GM19035 (cell line): Measurements from ENCODE around the gene KRT17.
"Not testable (repeated sequence)": the region's sequence is repeated elsewhere in the genome, so short reads cannot be mapped to it uniquely, and the experiment has no call there.

Experiments
- ATAC-seq: cut with Tn5 transposase; IDR thresholded peaks from one replicate; pipeline ENCODE4 v1.9.1; 2021; ENCODE audit not compliant: unreplicated experiment

KRT17 gene

GRCh38 chr17:41621435-41621817, 2.9 kb downstream of the KRT17 start:
- ATAC-seq = not testable (repeated sequence)

DNA sequence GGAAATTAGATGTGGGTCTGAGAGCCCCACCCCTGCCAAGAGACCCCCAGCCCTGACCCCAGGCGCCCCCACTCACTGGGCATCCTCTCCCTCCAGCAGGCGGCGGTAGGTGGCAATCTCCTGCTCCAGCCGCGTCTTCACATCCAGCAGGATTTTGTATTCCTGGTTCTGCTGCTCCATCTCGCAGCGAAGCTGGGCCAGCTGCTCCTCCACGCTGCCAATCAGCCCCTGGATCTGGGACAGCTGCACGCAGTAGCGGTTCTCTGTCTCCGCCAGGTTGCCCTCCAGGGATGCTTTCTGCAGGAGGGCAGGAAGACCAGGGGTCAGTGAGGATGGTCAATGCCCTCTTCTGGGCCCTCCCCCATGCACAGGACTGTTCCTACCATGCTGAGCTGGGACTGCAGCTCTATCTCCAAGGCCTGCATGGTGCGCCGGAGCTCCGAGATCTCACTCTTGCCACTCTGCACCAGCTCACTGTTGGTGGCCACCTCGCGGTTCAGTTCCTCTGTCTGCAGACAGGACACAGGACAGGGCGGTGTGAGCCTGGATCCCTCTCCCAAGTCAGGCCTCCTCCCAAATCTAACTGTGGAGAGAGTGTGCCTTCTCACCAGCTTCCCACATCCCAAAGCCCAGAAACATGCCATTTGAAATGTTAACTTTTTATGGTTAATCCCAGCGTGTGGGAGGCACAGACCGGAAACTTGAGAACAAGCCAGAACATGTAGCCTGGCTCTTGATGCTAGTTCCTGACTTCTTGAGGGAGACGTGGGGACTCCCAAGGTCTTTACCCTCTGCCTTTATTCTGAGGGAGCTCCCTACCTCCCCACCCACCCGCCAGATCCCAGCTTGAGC, 3.6 kb downstream of the KRT17 start:
- no peak for ATAC-seq

DNA sequence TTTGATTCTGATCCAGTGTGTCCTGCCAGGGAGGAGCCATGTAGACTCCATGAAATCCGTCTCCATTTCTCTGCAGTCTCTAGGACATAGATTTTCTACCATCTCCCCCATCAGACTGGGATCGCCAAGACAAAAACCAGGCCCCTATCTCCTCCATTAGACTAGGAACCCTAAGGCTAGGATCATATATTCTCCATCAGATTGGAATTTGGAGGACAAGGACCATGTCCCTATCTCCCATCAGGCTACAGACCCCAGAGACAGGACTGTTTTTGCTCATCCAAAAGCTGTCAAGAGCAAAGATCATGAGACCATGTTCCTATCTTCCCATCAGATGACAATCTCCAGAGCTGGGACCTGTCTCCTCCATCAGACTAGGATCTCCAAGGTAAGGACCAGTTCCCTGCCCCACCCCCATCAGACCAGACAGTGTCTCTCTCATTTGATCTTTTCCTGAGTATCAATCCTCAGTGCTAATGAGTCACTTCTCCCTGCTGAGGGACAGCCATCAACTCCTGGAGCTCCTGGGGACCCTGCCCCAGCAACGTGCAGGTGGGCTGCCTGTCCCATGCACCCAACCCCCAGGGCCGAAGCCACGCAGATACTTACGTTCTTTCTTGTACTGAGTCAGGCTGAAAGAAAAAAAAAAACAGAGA, 4.3 kb downstream of the KRT17 start:
- not testable (repeated sequence) for ATAC-seq

DNA sequence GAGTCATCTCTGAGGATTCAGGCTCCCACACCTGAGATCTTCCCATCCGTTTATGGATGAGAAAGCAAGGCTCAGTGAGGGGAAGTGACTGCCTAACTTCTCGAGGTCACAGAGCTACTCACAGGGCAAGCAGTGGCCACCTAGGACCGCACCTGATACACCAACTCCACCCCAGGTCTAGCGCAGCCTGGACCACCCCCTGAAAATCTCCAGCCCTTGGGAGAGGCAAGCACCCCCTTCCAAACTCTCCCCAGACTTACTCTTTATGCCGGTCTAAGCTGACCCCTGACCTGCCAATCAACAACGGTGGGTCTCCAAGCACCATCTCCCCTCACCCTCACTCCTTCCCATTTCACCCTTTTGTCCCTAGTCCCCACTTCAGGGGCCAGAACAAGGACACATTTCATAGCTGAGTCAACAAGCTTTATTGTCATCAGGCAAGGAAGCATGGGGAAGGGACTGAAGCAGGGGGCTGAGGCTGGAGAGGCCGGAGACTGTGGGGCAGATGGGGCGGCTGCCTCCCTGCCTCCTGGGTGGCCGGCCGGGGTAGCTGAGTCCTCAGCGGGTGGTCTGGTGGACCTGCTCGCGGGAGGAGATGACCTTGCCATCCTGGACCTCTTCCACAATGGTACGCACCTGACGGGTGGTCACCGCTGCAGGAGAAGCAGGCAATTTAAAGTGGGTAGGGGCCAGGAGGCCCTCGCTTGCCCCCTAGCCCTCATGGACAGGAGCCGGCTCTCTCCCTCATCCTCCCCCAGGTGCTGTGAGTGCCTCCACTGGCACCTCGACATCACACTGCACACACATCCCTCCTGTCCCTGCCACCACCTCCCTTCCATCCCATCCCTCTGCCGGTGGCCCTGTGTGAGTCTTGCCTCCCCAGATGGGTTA, 5.1 kb downstream of the KRT17 start:
- no peak for ATAC-seq

DNA sequence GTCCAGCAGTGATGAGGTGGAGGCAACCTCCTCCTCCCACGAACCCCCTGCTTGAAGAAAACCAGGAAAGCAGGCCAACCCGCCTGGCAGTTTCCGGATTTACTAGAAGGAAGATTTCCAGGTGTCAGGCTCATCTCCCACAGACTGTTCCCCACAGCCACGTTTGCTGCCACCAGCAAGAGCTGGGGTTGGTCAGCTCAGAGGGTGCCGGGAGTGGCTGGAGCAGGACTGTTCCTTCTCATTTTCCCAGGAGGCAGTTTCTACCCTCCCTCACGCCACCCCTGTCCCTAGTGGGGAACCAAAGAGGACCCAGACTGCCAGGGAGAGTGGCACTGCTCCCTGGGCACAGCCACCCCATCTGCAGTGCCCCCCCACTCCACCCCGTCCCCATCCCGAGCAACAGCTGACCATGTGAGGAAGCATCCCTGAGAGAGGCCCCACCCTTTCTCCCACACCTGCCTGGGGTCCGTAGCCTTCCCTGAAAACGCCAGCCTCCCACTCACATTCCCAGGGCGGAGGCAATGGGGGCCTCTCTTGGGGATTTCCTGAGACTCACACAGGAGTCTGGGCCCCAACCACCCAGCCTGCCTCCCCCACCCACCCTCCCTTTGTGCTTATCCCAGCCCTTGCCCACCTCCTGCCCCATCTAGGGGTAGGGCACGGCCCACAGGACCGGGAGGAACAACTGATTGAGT, 5.9 kb downstream of the KRT17 start:
- no peak for ATAC-seq

DNA sequence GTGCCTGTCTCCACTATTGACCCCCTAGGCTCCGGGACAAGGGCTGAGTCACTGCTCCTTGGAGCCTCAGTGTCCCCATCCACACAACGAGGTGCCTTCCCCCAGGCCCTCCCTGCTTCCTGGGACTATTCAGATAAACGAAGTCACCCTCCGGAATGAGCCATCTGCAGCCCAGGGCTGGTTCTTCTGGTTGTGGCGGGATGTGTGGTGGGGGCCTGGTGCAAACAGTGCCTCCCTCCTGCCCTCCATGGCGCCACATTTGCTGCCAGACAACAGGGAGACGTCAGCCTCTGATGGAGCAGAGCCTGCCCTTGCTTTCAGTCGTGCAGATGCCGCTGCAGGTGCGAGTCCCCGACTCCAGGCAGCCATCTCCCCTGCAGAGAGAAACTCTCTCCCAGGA, 6.7 kb downstream of the KRT17 start:
- ATAC-seq = no peak

GRCh38 chr17:41617136-41617535, 7.2 kb downstream of the KRT17 start:
- no peak for ATAC-seq

GRCh38 chr17:41616486-41616885, 7.9 kb downstream of the KRT17 start:
- not testable (repeated sequence) for ATAC-seq

- ATAC-seq = no peak
Measured at GRCh38 chr17:41615454-41615853, 8.9 kb downstream of the KRT17 start.

- not testable (repeated sequence) for ATAC-seq
Measured at GRCh38 chr17:41614767-41615166, 9.6 kb downstream of the KRT17 start.

DNA sequence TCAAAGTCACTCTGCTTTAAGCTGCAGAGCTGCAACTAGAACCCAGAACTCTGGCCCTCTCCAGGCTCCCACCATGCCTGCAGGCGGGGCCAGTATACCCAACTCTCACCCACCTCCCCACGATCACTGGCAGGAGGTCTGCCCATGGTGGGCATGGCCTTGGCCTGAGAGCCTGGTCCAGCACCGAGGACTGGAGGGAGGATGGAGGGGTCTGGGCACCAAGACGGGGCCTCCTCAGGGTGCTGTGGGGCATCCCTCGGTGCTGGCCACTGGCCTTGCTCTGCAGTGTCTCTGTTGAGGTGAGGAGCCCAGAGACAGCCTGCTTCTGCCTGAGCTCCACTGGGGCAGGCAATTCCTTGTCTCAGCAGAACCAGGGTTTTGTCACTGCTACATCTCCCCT, 10.3 kb downstream of the KRT17 start:
- no peak for ATAC-seq

DNA sequence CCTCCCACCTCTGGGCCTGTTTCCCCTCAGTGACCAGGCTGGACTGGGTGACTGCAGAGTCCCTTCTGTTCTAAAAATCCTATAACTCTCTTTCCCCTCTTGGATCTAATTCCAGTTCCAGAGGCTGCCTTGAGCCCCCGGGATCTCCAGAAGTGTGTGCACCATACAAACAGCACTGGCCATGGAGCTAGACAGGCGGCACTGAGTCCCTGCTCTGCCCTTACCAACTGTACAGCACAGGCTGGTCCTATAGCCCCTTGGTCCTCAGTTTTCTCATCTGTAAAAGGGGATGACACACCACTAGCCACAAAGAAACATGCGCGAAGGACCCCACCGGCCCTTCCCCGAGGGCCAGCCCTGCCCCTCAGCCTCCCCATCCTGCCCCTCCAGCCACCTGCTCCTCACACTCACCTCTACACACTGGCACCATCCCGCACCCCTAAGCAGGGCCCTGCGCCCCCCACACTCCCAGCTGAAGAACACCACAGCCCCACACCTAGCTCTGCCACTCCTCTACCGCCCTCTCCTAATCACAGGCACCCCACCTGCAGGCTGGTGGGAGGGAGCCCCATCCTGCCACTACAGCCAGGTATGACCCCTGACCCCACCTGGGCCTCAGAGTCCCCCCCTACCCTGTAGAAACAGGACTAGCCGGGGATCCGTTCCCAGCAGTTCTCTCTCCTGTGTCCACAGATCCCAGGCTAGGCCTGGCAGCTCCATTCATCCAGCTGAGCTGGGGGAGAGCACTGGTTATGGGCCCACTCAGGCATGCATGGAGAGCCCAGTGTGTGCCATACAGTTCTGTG, 10.9 kb downstream of the KRT17 start:
- no peak for ATAC-seq

GRCh38 chr17:41612376-41613160, 11.8 kb downstream of the KRT17 start, which contains the start of gene KRT16:
KRT16 (minus strand) TSS chr17:41612767; CDS start chr17:41612688, 79 bp downstream.
- ATAC-seq = not testable (repeated sequence)

- ATAC-seq = no peak
Measured at GRCh38 chr17:41610965-41611640, 13.3 kb downstream of the KRT17 start.

- ATAC-seq = not testable (repeated sequence)
Measured at GRCh38 chr17:41610061-41610517, 14.3 kb downstream of the KRT17 start.

DNA sequence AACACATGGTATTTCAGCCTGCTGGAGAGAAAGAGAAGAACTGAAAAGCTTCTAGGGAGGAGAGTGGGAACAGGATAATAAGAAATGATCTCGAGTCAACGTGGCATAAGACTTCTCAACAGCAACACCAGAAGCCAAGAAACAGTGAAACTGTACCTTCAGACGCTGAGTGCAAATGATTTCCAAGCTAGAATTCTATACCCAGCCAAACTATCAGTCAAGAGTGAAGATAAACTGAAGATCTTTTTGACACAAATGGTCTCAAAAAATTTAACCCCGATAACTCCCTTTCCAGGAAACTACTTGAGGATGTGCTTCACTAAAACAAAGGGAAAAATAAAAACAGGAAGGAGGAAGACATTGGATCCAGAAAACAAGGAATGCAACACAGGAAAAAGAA, 17.4 kb downstream of the KRT17 start:
- ATAC-seq = not testable (repeated sequence)

- no peak for ATAC-seq
Measured at GRCh38 chr17:41602524-41602923, 21.9 kb downstream of the KRT17 start.

GRCh38 chr17:41600318-41600717, 24.1 kb downstream of the KRT17 start:
- ATAC-seq = no peak
